ENCODE results near the gene RAB43. TPM values are rescaled to one million over a fixed set of nuclear protein-coding genes. Genes with fewer than 3 reads are reported as not detected.
A peak's percentile ranks its signal among the peaks of the same experiment; 100 is the strongest.
"Not testable (repeated sequence)": the region's sequence is repeated elsewhere in the genome, so short reads cannot be mapped to it uniquely, and the experiment has no call there.

Gene RAB43
- total and polyA plus RNA-seq, 4 donors, result 3.5 to 25.4 (median 17.1) TPM

- DNase-seq, result no peak
- intact Hi-C loops (cut with DNase I), result no loop called here
- Histone ChIP-seq H3K4me3 (ENCODE audit: low read length in 2 of 2) (no peak overlapping the region), H3K36me3 (ENCODE audit: control insufficient read depth in 1 of 2, insufficient read depth in 2 of 2, low read length in 1 of 2) (no peaks in the 10 kb centered on the region), H3K27ac (ENCODE audit: low read depth in 1 of 2, low read length in 2 of 2) (no peak overlapping the region), H3K4me1 (ENCODE audit: control insufficient read depth in 1 of 2, insufficient read depth in 2 of 2, low read length in 2 of 2) (no peaks in the 10 kb centered on the region), H3K27me3 (ENCODE audit: control insufficient read depth in 1 of 2, insufficient read depth in 2 of 2, low read length in 1 of 2) (no peaks in the 10 kb centered on the region), H3K9me3 (ENCODE audit: control insufficient read depth, low read length) (no peaks in the 10 kb centered on the region)
- ATAC-seq (ENCODE audit: low FRiP score), result no peak
Observed at GRCh38 chr3:129117134-129117533, 4.5 kb downstream of the RAB43 start.

- H3K9me3 ChIP-seq (ENCODE audit: control insufficient read depth, low read length), result no peaks in the 10 kb centered on the region
- DNase-seq (no peak), ATAC-seq (ENCODE audit: low FRiP score) (no peak)
- H3K4me1 ChIP-seq (ENCODE audit: control insufficient read depth in 1 of 2, insufficient read depth in 2 of 2, low read length in 2 of 2), result no peaks in the 10 kb centered on the region
- H3K27me3 ChIP-seq (ENCODE audit: control insufficient read depth in 1 of 2, insufficient read depth in 2 of 2, low read length in 1 of 2), result no peaks in the 10 kb centered on the region
- H3K4me3 ChIP-seq (ENCODE audit: low read length in 2 of 2), result no peak overlapping the region
- H3K27ac ChIP-seq (ENCODE audit: low read depth in 1 of 2, low read length in 2 of 2), result no peak overlapping the region
- H3K36me3 ChIP-seq (ENCODE audit: control insufficient read depth in 1 of 2, insufficient read depth in 2 of 2, low read length in 1 of 2), result no peaks in the 10 kb centered on the region
- WGBS, 2 donors, result 51 to 60% methylated on average over 5 of the region's 5 CpGs
- intact Hi-C loops (cut with DNase I), result no loop called here
Observed at GRCh38 chr3:129116482-129116946, 5.1 kb downstream of the RAB43 start.

- 86 to 90% methylated on average over 6 of the region's 6 CpGs for WGBS, 2 donors
- Histone ChIP-seq H3K9me3 (ENCODE audit: control insufficient read depth, low read length) (no peaks in the 10 kb centered on the region), H3K4me1 (ENCODE audit: control insufficient read depth in 1 of 2, insufficient read depth in 2 of 2, low read length in 2 of 2) (no peaks in the 10 kb centered on the region), H3K27me3 (ENCODE audit: control insufficient read depth in 1 of 2, insufficient read depth in 2 of 2, low read length in 1 of 2) (no peaks in the 10 kb centered on the region), H3K4me3 (ENCODE audit: low read length in 2 of 2) (no peak overlapping the region), H3K27ac (ENCODE audit: low read depth in 1 of 2, low read length in 2 of 2) (no peak overlapping the region), H3K36me3 (ENCODE audit: control insufficient read depth in 1 of 2, insufficient read depth in 2 of 2, low read length in 1 of 2) (no peaks in the 10 kb centered on the region)
- ATAC-seq (ENCODE audit: low FRiP score) (no peak), DNase-seq (no peak)
- intact Hi-C loops (cut with DNase I), result no loop called here
Observed at GRCh38 chr3:129114455-129114854, 7.1 kb downstream of the RAB43 start.

- intact Hi-C loops (cut with DNase I), result no loop called here
- Histone ChIP-seq H3K9me3 (ENCODE audit: control insufficient read depth, low read length) (no peaks in the 10 kb centered on the region), H3K27me3 (ENCODE audit: control insufficient read depth in 1 of 2, insufficient read depth in 2 of 2, low read length in 1 of 2) (no peaks in the 10 kb centered on the region), H3K27ac (ENCODE audit: low read depth in 1 of 2, low read length in 2 of 2) (no peak overlapping the region), H3K4me3 (ENCODE audit: low read length in 2 of 2) (no peak overlapping the region), H3K4me1 (ENCODE audit: control insufficient read depth in 1 of 2, insufficient read depth in 2 of 2, low read length in 2 of 2) (no peaks in the 10 kb centered on the region), H3K36me3 (ENCODE audit: control insufficient read depth in 1 of 2, insufficient read depth in 2 of 2, low read length in 1 of 2) (no peaks in the 10 kb centered on the region)
- DNase-seq (no peak), ATAC-seq (ENCODE audit: low FRiP score) (no peak)
- WGBS, 2 donors, result 83 to 91% methylated on average over 3 of the region's 3 CpGs
Observed at GRCh38 chr3:129112308-129113052, 9.1 kb downstream of the RAB43 start.

- WGBS, 2 donors, result 85 to 88% methylated on average over 10 of the region's 10 CpGs
- H3K9me3 ChIP-seq (ENCODE audit: control insufficient read depth, low read length); intact Hi-C loops (cut with DNase I); H3K27me3 ChIP-seq (ENCODE audit: control insufficient read depth in 1 of 2, insufficient read depth in 2 of 2, low read length in 1 of 2); H3K4me1 ChIP-seq (ENCODE audit: control insufficient read depth in 1 of 2, insufficient read depth in 2 of 2, low read length in 2 of 2); H3K27ac ChIP-seq (ENCODE audit: low read depth in 1 of 2, low read length in 2 of 2); H3K4me3 ChIP-seq (ENCODE audit: low read length in 2 of 2); ATAC-seq (ENCODE audit: low FRiP score); H3K36me3 ChIP-seq (ENCODE audit: control insufficient read depth in 1 of 2, insufficient read depth in 2 of 2, low read length in 1 of 2): not testable (repeated sequence)
- DNase-seq, result peak in 1 of 2 donors; percentile 13
Observed at GRCh38 chr3:129111076-129111780, 10.4 kb downstream of the RAB43 start.

GRCh38 chr3:129107793-129108192 is 13.8 kb downstream of the RAB43 start:
- no peak overlapping the region for H3K4me3 ChIP-seq (ENCODE audit: low read length in 2 of 2)
- H3K27ac ChIP-seq (ENCODE audit: low read depth in 1 of 2, low read length in 2 of 2), result no peak overlapping the region
- intact Hi-C loops (cut with DNase I), result no loop called here
- 80 to 82% methylated on average over 8 of the region's 8 CpGs for WGBS, 2 donors
- H3K4me1 ChIP-seq (ENCODE audit: control insufficient read depth in 1 of 2, insufficient read depth in 2 of 2, low read length in 2 of 2), result no peaks in the 10 kb centered on the region
- ATAC-seq (ENCODE audit: low FRiP score), result no peak
- H3K27me3 ChIP-seq (ENCODE audit: control insufficient read depth in 1 of 2, insufficient read depth in 2 of 2, low read length in 1 of 2), result no peaks in the 10 kb centered on the region
- DNase-seq, result peak; percentile 17 to 43
- peaks cover 0 to 3% of the 10 kb centered on the region in 2 donors for H3K36me3 ChIP-seq (ENCODE audit: control insufficient read depth in 1 of 2, insufficient read depth in 2 of 2, low read length in 1 of 2)
- H3K9me3 ChIP-seq (ENCODE audit: control insufficient read depth, low read length), result no peaks in the 10 kb centered on the region

- no peaks in the 10 kb centered on the region for H3K27me3 ChIP-seq (ENCODE audit: control insufficient read depth in 1 of 2, insufficient read depth in 2 of 2, low read length in 1 of 2)
- H3K36me3 ChIP-seq (ENCODE audit: control insufficient read depth in 1 of 2, insufficient read depth in 2 of 2, low read length in 1 of 2), result peaks cover 0 to 3% of the 10 kb centered on the region in 2 donors
- WGBS, 2 donors, result 69% methylated on average over 19 of the region's 19 CpGs
- ATAC-seq (ENCODE audit: low FRiP score) (no peak), DNase-seq (peak in 1 of 2 donors; percentile 25)
- no peak overlapping the region for H3K4me3 ChIP-seq (ENCODE audit: low read length in 2 of 2)
- H3K4me1 ChIP-seq (ENCODE audit: control insufficient read depth in 1 of 2, insufficient read depth in 2 of 2, low read length in 2 of 2), result no peaks in the 10 kb centered on the region
- no peak overlapping the region for H3K27ac ChIP-seq (ENCODE audit: low read depth in 1 of 2, low read length in 2 of 2)
- H3K9me3 ChIP-seq (ENCODE audit: control insufficient read depth, low read length), result no peaks in the 10 kb centered on the region
- intact Hi-C loops (cut with DNase I), result no loop called here
Observed at GRCh38 chr3:129106866-129107565, 14.6 kb downstream of the RAB43 start.

- H3K27ac ChIP-seq (ENCODE audit: low read depth in 1 of 2, low read length in 2 of 2), result no peak overlapping the region
- intact Hi-C loops (cut with DNase I), result no loop called here
Observed at GRCh38 chr3:129106320-129106719, 15.3 kb downstream of the RAB43 start.

More at GRCh38 chr3:129106320-129106719, 15.3 kb downstream of the RAB43 start:
- DNase-seq (peak in 1 of 2 donors; percentile 38), ATAC-seq (ENCODE audit: low FRiP score) (no peak)
- WGBS, 2 donors, result 63 to 69% methylated on average over 5 of the region's 5 CpGs
- H3K27me3 ChIP-seq (ENCODE audit: control insufficient read depth in 1 of 2, insufficient read depth in 2 of 2, low read length in 1 of 2), result no peaks in the 10 kb centered on the region
- peaks cover 0 to 3% of the 10 kb centered on the region in 2 donors for H3K36me3 ChIP-seq (ENCODE audit: control insufficient read depth in 1 of 2, insufficient read depth in 2 of 2, low read length in 1 of 2)
- H3K4me3 ChIP-seq (ENCODE audit: low read length in 2 of 2), result no peak overlapping the region
- no peaks in the 10 kb centered on the region for H3K4me1 ChIP-seq (ENCODE audit: control insufficient read depth in 1 of 2, insufficient read depth in 2 of 2, low read length in 2 of 2)
- H3K9me3 ChIP-seq (ENCODE audit: control insufficient read depth, low read length), result no peaks in the 10 kb centered on the region
